HG03378 (cell line): ENCODE measurements around the gene TMEM89.

Experiments used
- ATAC-seq: cut with Tn5 transposase; IDR thresholded peaks from one replicate; pipeline ENCODE4 v1.9.1; 2021; ENCODE audit warnings: mild to moderate bottlenecking, moderate library complexity; ENCODE audit not compliant: unreplicated experiment

The TMEM89 gene

DNA sequence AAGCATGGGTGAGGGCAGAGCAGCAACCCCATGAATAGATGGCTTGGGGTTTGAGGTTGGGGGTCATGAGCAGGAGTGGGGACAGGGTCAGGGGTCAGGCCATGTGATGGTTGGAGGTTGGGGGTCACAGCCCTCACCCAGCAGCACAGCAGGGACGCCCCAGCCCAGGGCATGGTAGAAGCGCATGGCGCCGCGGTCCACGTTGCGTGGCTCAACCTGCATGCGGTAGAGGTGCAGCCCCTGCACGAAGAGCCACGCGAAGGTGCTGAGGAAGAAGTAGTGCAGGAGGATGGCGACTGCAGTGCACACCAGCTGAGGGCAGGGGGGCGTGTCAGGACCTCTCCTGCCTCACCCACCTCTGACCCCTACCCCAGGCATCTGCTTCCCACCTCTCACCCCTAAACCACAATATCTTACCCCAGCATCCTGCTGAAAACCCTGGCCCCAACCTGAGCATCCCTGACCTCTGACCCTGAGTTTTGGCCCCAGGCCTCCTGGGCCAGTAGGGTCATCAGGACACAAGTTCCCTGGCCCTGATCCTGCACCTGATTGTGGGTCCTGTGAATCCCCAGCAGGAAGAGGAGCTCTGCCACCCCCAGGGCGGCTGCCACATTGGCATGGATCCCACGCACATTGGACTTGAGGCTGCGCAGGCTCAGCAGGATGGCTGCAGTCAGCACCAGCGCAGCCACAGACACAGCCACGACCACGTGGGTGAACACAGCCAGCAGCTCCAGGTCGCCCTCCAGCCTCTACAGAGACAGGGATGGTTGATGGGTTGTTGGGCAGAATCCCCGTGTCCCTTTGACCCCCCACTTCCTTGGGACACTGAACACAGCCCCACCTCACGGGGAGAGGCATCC lies 23.6 kb upstream of the TMEM89 start:
- no peak for ATAC-seq

- no peak for ATAC-seq
These were observed 21.0 kb upstream of the TMEM89 start for GRCh38 chr3:48642605-48643004.

DNA sequence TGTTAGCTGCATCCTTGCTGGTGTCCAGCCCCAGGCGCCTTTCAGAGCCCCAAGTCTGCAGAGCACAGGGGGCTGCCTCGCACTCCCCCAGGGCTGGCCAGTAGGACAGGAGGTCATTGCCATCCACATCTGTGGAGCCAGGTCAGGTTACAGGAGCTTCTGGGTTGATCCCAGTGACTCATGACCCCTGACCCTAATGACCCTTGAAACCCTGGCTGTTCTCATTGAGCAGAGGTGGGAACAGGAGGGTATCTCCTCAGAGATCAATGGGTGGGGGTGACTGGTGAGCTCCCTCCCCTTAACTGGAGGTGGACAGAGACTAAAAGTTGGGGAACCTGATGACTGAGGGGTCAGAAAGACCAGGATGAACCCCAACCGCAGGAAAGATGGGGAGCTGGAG lies 19.8 kb upstream of the TMEM89 start:
- no peak for ATAC-seq

DNA sequence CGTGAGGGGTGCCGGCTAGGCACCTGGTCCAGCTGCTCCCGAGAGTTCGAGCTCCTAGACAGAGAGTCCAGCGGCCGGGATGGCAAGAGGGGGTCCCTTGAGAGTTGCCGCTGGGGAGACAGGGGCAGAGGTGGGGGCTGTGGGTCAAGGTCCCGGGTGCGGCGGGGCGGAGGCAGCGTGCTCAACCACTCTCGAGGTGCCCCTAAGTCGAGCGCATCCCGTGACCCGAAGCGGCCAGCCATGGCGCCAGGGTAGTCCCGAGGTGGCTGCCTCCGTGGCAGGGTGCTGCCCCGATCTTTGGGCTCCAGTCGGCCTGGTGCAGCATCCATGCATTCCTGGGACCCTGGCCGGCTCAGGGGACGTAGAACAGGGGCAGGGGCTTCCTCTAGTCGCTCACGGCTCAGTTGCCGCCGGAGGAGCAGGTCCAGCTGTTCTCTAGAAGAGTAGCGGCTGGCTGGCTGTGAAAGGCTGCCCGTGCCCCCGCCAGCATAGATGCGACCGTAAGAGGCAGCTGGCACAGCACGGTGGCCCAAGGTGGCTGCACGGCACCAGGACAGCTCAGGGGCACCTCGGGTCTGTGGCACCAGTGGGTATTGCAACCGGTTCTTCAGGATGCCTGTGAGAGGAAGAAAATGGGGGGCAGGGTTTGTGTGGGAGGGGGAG lies 18.5 kb upstream of the TMEM89 start:
- no peak for ATAC-seq

- ATAC-seq, result no peak
These were observed 15.7 kb upstream of the TMEM89 start for GRCh38 chr3:48637305-48637704.

DNA sequence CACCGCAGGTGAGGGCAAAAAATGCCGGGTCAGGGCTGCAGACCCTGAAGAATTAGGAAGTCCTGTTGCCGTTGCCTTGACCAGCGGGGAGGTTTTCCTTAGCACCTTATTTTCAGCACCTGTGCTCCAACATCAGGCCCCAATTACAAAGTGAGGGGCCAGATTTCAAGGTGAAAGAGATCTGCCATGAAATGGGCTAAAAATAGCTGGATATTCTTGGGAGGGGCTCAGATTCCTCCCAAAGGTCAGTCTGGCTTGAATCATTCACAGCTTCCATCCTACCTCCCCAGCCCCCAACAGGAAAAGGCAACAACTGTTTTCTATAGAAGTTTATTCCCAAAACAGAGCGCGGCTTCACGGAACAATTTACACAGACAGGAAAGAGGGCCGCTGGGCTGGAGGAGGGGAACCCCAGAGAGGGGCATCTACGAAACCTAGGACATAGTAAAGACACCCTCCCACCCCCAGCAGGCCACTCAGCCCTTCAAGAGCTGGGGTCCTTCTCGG lies 14.6 kb upstream of the TMEM89 start:
- ATAC-seq, result no peak

DNA sequence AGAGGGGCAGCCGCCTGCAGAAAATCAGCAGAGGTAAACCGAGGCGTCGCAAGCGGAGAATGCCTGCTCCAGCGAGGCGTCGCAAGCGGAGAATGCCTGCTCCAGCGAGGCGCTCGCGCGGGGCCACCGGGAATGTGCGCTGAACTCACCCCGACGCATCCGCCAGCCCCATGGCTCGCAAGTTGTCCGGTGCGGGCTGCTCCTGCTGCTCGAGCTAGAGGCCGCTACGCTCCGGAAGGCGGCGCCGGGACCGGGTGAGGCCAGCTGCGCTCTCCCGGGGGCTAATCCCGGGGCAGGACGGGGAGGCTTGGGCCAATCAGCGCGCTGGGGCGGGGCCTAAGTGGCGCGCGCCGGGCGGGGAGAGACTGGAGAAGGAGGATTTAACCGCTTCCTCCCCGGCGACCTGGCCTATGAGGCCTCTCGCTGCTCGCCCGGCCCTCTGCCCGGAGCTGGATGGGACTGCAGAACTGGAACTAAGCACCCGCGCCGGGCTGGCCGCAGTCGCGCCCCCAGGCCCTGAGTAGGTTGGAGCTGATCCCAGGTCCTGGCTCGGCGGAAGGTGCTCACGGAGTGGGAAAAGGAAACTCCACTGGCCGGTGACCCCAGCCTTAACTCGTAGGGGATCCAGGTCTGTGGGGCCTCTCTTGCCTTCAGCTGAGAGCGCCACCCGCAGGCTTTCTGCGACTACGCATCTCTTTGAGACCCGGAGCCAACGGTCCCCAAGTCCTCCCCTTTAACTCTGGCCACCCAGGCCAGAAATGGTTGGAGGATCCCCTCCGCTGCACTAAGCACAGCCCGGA lies 13.9 kb upstream of the TMEM89 start, which contains the start of gene SLC26A6:
Gene SLC26A6, minus strand, starts transcription at position 240 of the 800 bp plus-strand sequence. Its CDS starts 68 bp downstream, at position 172.
- peak; percentile 74 for ATAC-seq

DNA sequence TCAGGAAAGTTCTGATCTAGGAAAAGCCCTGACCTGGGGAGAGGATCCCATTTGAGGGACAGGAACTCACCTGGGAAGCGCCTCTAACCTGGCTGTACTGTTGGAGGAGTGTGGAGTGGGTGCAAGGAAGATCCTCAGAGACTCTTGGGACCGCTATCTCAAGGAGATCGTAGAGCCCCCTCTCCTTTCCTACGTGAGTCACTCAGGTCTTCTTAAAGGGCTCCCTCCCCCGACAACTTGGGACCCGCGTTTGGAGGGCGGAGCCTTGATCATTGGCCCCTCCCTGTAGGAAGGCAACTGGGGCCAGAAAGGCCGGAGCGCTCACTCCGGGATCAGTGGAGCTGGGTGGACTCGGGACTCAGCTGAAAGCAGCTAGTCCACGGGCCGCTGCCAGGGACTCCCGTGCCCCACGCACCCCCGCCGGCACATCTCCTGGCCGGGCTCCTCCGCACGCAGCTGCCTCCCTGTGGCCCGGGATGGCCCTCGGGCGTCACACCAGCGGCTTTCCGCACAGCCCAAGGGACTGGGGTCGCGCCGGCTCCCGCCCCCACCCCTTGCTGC lies 13.2 kb upstream of the TMEM89 start:
- peak; percentile 2 for ATAC-seq

- ATAC-seq, result no peak
These were observed 12.2 kb upstream of the TMEM89 start for GRCh38 chr3:48633743-48634142.

GRCh38 chr3:48633256-48633655 lies 11.7 kb upstream of the TMEM89 start:
- no peak for ATAC-seq

GRCh38 chr3:48631516-48632448 lies 10.2 kb upstream of the TMEM89 start:
- no peak for ATAC-seq

GRCh38 chr3:48630833-48631232 lies 9.3 kb upstream of the TMEM89 start:
- no peak for ATAC-seq

- no peak for ATAC-seq
These were observed 8.8 kb upstream of the TMEM89 start for GRCh38 chr3:48630407-48630806.

GRCh38 chr3:48629894-48630293 lies 8.3 kb upstream of the TMEM89 start:
- no peak for ATAC-seq

DNA sequence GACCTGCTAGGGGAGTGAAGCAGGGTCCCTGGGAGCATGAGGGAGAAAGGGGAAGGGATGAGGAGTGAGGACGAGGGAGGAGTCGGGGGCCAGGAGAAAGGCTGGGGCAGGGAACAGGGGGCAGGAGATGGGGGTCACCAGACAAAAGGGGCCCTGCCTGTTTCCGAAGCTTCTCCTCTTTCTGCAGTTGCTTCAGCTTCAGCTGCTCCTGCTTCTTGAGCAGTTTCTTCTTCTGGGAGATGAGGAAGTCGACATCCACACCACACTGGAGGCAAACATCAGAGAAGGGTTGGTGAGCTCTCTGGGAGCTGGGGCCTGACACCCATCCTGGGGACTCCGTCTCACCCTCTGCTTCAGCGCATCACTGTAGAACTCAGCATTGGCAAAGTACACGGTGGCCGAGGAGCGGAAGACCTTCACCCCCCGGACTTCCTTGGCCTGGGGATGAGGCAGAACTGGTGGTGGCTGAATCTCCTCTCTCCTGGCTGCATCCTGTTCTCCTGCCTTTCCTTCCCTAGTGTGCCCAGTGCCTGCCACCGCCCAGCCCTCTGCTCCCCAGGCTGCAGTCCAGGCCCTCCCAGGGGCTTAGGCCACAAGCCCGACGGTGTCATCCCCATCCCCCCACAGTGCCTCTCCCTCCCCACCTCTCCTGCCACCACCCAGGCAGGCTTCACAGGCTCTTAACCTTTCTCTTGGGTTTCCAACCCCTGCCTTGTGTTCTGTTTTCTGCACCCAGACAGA lies 6.9 kb upstream of the TMEM89 start:
- ATAC-seq, result no peak

GRCh38 chr3:48625600-48625999 lies 4.0 kb upstream of the TMEM89 start:
- ATAC-seq, result no peak

- ATAC-seq, result no peak
These were observed 3.2 kb upstream of the TMEM89 start for GRCh38 chr3:48624767-48625166.

DNA sequence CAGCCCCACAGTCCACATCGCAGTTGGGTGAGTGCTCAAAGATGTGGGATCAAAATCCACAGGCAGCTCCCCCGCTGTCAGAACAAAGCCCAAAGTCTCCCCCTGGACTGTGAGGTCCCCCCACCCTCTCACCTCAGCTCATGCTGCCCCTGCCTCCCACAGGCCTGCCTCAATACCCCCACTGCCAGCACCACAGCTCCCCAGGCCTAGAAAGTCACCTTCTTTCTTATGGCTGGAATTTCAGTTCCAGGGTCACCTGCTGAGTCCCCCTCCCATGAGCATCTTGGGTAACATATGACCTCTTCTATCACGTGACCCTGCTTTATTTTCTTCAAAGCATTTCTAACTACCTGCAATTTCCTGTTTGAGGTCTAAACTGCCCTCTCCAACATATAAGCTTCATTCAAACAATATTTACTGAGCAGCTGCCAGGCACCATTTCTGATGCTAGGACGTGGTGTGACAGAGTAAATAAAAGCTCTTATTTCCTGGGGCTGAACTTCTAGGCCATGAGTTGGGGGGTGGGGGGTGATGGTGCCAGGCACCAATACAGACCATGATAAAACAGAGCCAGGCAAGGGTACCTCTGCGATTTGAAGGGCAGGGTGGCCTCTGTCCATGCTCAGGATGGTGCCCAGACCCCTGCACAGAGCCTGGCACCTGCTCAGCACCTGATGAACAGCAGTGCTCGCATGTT lies 2.4 kb upstream of the TMEM89 start:
- no peak for ATAC-seq
